Activated CD4-positive, alpha-beta T cell treated with anti-CD3 and anti-CD28 coated beads, Interleukin-2, amount 50 U/mL, for 24 hours (primary cell): Measurements from ENCODE around the gene TPH2.

ENCODE experiments used
- DNase-seq, 2 donors: peaks; one replicate each; pipeline ENCODE4 v3.0.0-alpha.2; 2020; ENCODE audit warnings: low read depth in 1 of 2, low spot score in 1 of 2

Gene TPH2

GRCh38 chr12:71958457-71958856 is 19.8 kb downstream of the TPH2 start:
- DNase-seq, result no peak

GRCh38 chr12:71958993-71959578 is 20.4 kb downstream of the TPH2 start:
- DNase-seq, result no peak

- DNase-seq, result no peak
Measured at GRCh38 chr12:71967211-71967610, 28.6 kb downstream of the TPH2 start.

- DNase-seq, result no peak
Measured at GRCh38 chr12:71969330-71969729, 30.7 kb downstream of the TPH2 start.

- DNase-seq, result no peak
Measured at GRCh38 chr12:71970031-71970430, 31.4 kb downstream of the TPH2 start.

GRCh38 chr12:71972441-71973074 is 33.9 kb downstream of the TPH2 start:
- no peak for DNase-seq

GRCh38 chr12:71973687-71974086 is 35.0 kb downstream of the TPH2 start:
- DNase-seq, result no peak

GRCh38 chr12:71980538-71980937 is 41.9 kb downstream of the TPH2 start:
- DNase-seq, result no peak

GRCh38 chr12:71981149-71981548 is 42.5 kb downstream of the TPH2 start:
- no peak for DNase-seq

GRCh38 chr12:71994715-71995114 is 56.1 kb downstream of the TPH2 start:
- no peak for DNase-seq

- no peak for DNase-seq
Measured at GRCh38 chr12:71999795-72000194, 61.1 kb downstream of the TPH2 start.

GRCh38 chr12:72000969-72001648 is 62.5 kb downstream of the TPH2 start:
- no peak for DNase-seq

- no peak for DNase-seq
Measured at GRCh38 chr12:72006766-72007165, 68.1 kb downstream of the TPH2 start.

GRCh38 chr12:72010356-72010755 is 71.7 kb downstream of the TPH2 start:
- DNase-seq, result no peak

- no peak for DNase-seq
Measured at GRCh38 chr12:72011374-72011773, 72.7 kb downstream of the TPH2 start.

- DNase-seq, result no peak
Measured at GRCh38 chr12:72012874-72013273, 74.2 kb downstream of the TPH2 start.

- no peak for DNase-seq
Measured at GRCh38 chr12:72015895-72016294, 77.2 kb downstream of the TPH2 start.

- DNase-seq, result peak; percentile 17 to 37
Measured at GRCh38 chr12:72017054-72017651, 78.5 kb downstream of the TPH2 start.

GRCh38 chr12:72018036-72018435 is 79.4 kb downstream of the TPH2 start:
- no peak for DNase-seq

- no peak for DNase-seq
Measured at GRCh38 chr12:72024613-72025012, 86.0 kb downstream of the TPH2 start.

GRCh38 chr12:72025524-72025923 is 86.9 kb downstream of the TPH2 start:
- DNase-seq, result no peak

- DNase-seq, result no peak
Measured at GRCh38 chr12:72028966-72029365, 90.3 kb downstream of the TPH2 start.
